ENCODE data around the gene TSPAN4.

TSPAN4 gene

GRCh38 chr11:873706-874105, 31.1 kb downstream of the TSPAN4 start:
- no peaks in the 10 kb centered on the region for H3K27me3 Mint-ChIP-seq
- H3K27ac Mint-ChIP-seq: no peak overlapping the region
- intact Hi-C loops (cut with micrococcal nuclease): no loop called here
- no peak overlapping the region for H3K4me3 Mint-ChIP-seq
- peaks cover 97% of the 10 kb centered on the region for H3K36me3 Mint-ChIP-seq (ENCODE audit: low read depth)
- no peaks in the 10 kb centered on the region for H3K9me3 Mint-ChIP-seq
- peaks cover 15% of the 10 kb centered on the region for H3K4me1 Mint-ChIP-seq (ENCODE audit: low read depth)

- peaks cover 97% of the 10 kb centered on the region for H3K36me3 Mint-ChIP-seq (ENCODE audit: low read depth)
- intact Hi-C loops (cut with micrococcal nuclease): no loop called here
- no peaks in the 10 kb centered on the region for H3K27me3 Mint-ChIP-seq
- peaks cover 15% of the 10 kb centered on the region for H3K4me1 Mint-ChIP-seq (ENCODE audit: low read depth)
- H3K27ac Mint-ChIP-seq: no peak overlapping the region
- no peak overlapping the region for H3K4me3 Mint-ChIP-seq
- no peaks in the 10 kb centered on the region for H3K9me3 Mint-ChIP-seq
These were observed 32.6 kb downstream of the TSPAN4 start for GRCh38 chr11:875203-875602.

- peaks cover 15% of the 10 kb centered on the region for H3K4me1 Mint-ChIP-seq (ENCODE audit: low read depth)
- H3K4me3 Mint-ChIP-seq: no peak overlapping the region
- no peaks in the 10 kb centered on the region for H3K9me3 Mint-ChIP-seq
- no peaks in the 10 kb centered on the region for H3K27me3 Mint-ChIP-seq
- H3K36me3 Mint-ChIP-seq (ENCODE audit: low read depth): peaks cover 100% of the 10 kb centered on the region
- H3K27ac Mint-ChIP-seq: no peak overlapping the region
- intact Hi-C loops (cut with micrococcal nuclease): no loop called here
These were observed 33.2 kb downstream of the TSPAN4 start for GRCh38 chr11:875769-876301.

GRCh38 chr11:876545-876944, 33.9 kb downstream of the TSPAN4 start:
- Mint-ChIP-seq H3K9me3 (no peaks in the 10 kb centered on the region), H3K4me1 (ENCODE audit: low read depth) (peaks cover 15% of the 10 kb centered on the region), H3K4me3 (no peak overlapping the region), H3K36me3 (ENCODE audit: low read depth) (peaks cover 100% of the 10 kb centered on the region), H3K27ac (no peak overlapping the region), H3K27me3 (no peaks in the 10 kb centered on the region)
- intact Hi-C loops (cut with micrococcal nuclease): no loop called here

- H3K27ac Mint-ChIP-seq: no peak overlapping the region
- no peak overlapping the region for H3K4me3 Mint-ChIP-seq
- intact Hi-C loops (cut with micrococcal nuclease): no loop called here
- H3K9me3 Mint-ChIP-seq: no peaks in the 10 kb centered on the region
- no peaks in the 10 kb centered on the region for H3K27me3 Mint-ChIP-seq
- peaks cover 15% of the 10 kb centered on the region for H3K4me1 Mint-ChIP-seq (ENCODE audit: low read depth)
- H3K36me3 Mint-ChIP-seq (ENCODE audit: low read depth): peaks cover 100% of the 10 kb centered on the region
These were observed 34.9 kb downstream of the TSPAN4 start for GRCh38 chr11:877565-877964.

- Mint-ChIP-seq H3K27ac (no peak overlapping the region), H3K4me3 (no peak overlapping the region), H3K4me1 (ENCODE audit: low read depth) (peaks cover 7% of the 10 kb centered on the region), H3K9me3 (no peaks in the 10 kb centered on the region), H3K36me3 (ENCODE audit: low read depth) (peaks cover 100% of the 10 kb centered on the region), H3K27me3 (no peaks in the 10 kb centered on the region)
- intact Hi-C loops (cut with micrococcal nuclease): no loop called here
These were observed 37.8 kb downstream of the TSPAN4 start for GRCh38 chr11:880447-880846.

GRCh38 chr11:882596-882995, 39.9 kb downstream of the TSPAN4 start:
- no peak overlapping the region for H3K4me3 Mint-ChIP-seq
- no peaks in the 10 kb centered on the region for H3K4me1 Mint-ChIP-seq (ENCODE audit: low read depth)
- intact Hi-C loops (cut with micrococcal nuclease): no loop called here
- H3K36me3 Mint-ChIP-seq (ENCODE audit: low read depth): peaks cover 100% of the 10 kb centered on the region
- peak overlapping the region; percentile 29 for H3K27ac Mint-ChIP-seq
- no peaks in the 10 kb centered on the region for H3K27me3 Mint-ChIP-seq
- no peaks in the 10 kb centered on the region for H3K9me3 Mint-ChIP-seq

GRCh38 chr11:883527-883926, 40.9 kb downstream of the TSPAN4 start:
- intact Hi-C loops (cut with micrococcal nuclease): no loop called here
- Mint-ChIP-seq H3K4me3 (no peak overlapping the region), H3K9me3 (no peaks in the 10 kb centered on the region), H3K36me3 (ENCODE audit: low read depth) (peaks cover 100% of the 10 kb centered on the region), H3K27ac (no peak overlapping the region), H3K4me1 (ENCODE audit: low read depth) (no peaks in the 10 kb centered on the region), H3K27me3 (no peaks in the 10 kb centered on the region)

GRCh38 chr11:884578-885070, 42.0 kb downstream of the TSPAN4 start:
- no peaks in the 10 kb centered on the region for H3K27me3 Mint-ChIP-seq
- no peaks in the 10 kb centered on the region for H3K4me1 Mint-ChIP-seq (ENCODE audit: low read depth)
- intact Hi-C loops (cut with micrococcal nuclease): no loop called here
- no peaks in the 10 kb centered on the region for H3K9me3 Mint-ChIP-seq
- H3K36me3 Mint-ChIP-seq (ENCODE audit: low read depth): peaks cover 100% of the 10 kb centered on the region
- no peak overlapping the region for H3K27ac Mint-ChIP-seq
- no peak overlapping the region for H3K4me3 Mint-ChIP-seq

- Mint-ChIP-seq H3K9me3 (no peaks in the 10 kb centered on the region), H3K36me3 (ENCODE audit: low read depth) (peaks cover 100% of the 10 kb centered on the region), H3K27ac (no peak overlapping the region), H3K27me3 (no peaks in the 10 kb centered on the region), H3K4me3 (no peak overlapping the region), H3K4me1 (ENCODE audit: low read depth) (no peaks in the 10 kb centered on the region)
- intact Hi-C loops (cut with micrococcal nuclease): no loop called here
These were observed 43.9 kb downstream of the TSPAN4 start for GRCh38 chr11:886568-886967.

GRCh38 chr11:887589-887988, 44.9 kb downstream of the TSPAN4 start:
- intact Hi-C loops (cut with micrococcal nuclease): no loop called here
- no peak overlapping the region for H3K4me3 Mint-ChIP-seq

GRCh38 chr11:888310-889212, 45.9 kb downstream of the TSPAN4 start:
- H3K27ac Mint-ChIP-seq: no peak overlapping the region
- intact Hi-C loops (cut with micrococcal nuclease): no loop called here
- H3K36me3 Mint-ChIP-seq (ENCODE audit: low read depth): peaks cover 100% of the 10 kb centered on the region
- H3K27me3 Mint-ChIP-seq: no peaks in the 10 kb centered on the region
- no peaks in the 10 kb centered on the region for H3K9me3 Mint-ChIP-seq
- no peaks in the 10 kb centered on the region for H3K4me1 Mint-ChIP-seq (ENCODE audit: low read depth)
- H3K4me3 Mint-ChIP-seq: no peak overlapping the region

More at GRCh38 chr11:887589-887988, 44.9 kb downstream of the TSPAN4 start:
- H3K27me3 Mint-ChIP-seq: no peaks in the 10 kb centered on the region
- no peaks in the 10 kb centered on the region for H3K9me3 Mint-ChIP-seq
- H3K36me3 Mint-ChIP-seq (ENCODE audit: low read depth): peaks cover 100% of the 10 kb centered on the region
- no peaks in the 10 kb centered on the region for H3K4me1 Mint-ChIP-seq (ENCODE audit: low read depth)
- no peak overlapping the region for H3K27ac Mint-ChIP-seq

GRCh38 chr11:889257-889656, 46.6 kb downstream of the TSPAN4 start:
- Mint-ChIP-seq H3K4me1 (ENCODE audit: low read depth) (no peaks in the 10 kb centered on the region), H3K4me3 (no peak overlapping the region), H3K27ac (no peak overlapping the region), H3K36me3 (ENCODE audit: low read depth) (peaks cover 100% of the 10 kb centered on the region), H3K9me3 (no peaks in the 10 kb centered on the region), H3K27me3 (no peaks in the 10 kb centered on the region)
- intact Hi-C loops (cut with micrococcal nuclease): no loop called here

GRCh38 chr11:889687-890475, 47.2 kb downstream of the TSPAN4 start:
- Mint-ChIP-seq H3K4me3 (no peak overlapping the region), H3K36me3 (ENCODE audit: low read depth) (peaks cover 100% of the 10 kb centered on the region), H3K27me3 (no peaks in the 10 kb centered on the region), H3K27ac (no peak overlapping the region), H3K4me1 (ENCODE audit: low read depth) (no peaks in the 10 kb centered on the region), H3K9me3 (no peaks in the 10 kb centered on the region)
- intact Hi-C loops (cut with micrococcal nuclease): no loop called here

Measured in dendritic cell treated with granulocyte-macrophage colony-stimulating factor and Interleukin-4, amounts not matched to agents 40 ng/mL and 50 ng/mL, for 4 days (primary cell).